NCI-H1092 (cell line): ENCODE results near the gene TM4SF5.

Source experiments
- DNase-seq: peaks from one replicate; lab custom pipeline; 2025; lab: John Stamatoyannopoulos, UW

Gene TM4SF5, protein sequence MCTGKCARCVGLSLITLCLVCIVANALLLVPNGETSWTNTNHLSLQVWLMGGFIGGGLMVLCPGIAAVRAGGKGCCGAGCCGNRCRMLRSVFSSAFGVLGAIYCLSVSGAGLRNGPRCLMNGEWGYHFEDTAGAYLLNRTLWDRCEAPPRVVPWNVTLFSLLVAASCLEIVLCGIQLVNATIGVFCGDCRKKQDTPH

DNA sequence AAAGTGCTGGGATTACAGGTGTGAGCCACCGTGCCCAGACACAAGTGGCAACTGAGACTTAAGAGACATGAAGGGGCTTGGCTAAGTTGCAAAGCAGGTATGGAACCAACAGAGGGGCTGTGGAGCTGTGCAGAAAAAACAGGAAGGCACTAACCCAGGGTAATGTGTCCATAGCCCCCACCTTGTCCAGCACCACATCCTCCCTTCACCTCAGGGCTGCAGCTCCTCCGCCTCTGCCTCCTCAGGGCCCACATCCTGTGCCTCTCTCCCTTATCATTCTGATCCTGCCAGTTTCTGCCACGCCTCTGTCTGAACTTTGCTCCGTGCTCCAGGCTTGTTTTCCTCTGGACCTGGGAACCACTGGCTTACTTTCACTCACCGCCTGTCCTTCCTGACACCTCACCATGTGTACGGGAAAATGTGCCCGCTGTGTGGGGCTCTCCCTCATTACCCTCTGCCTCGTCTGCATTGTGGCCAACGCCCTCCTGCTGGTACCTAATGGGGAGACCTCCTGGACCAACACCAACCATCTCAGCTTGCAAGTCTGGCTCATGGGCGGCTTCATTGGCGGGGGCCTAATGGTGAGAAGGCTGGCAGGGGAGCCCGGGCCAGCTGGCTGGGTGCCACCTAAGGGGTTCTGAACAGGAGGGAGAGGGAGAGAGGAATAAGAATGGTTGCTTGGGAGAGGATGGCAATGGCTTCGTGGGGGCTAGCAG, at the start of gene TM4SF5:
Gene TM4SF5, plus strand, starts transcription at position 368 of the 716 bp plus-strand sequence. Its CDS starts 37 bp downstream, at position 405.
- peak; percentile 38 for DNase-seq

DNA sequence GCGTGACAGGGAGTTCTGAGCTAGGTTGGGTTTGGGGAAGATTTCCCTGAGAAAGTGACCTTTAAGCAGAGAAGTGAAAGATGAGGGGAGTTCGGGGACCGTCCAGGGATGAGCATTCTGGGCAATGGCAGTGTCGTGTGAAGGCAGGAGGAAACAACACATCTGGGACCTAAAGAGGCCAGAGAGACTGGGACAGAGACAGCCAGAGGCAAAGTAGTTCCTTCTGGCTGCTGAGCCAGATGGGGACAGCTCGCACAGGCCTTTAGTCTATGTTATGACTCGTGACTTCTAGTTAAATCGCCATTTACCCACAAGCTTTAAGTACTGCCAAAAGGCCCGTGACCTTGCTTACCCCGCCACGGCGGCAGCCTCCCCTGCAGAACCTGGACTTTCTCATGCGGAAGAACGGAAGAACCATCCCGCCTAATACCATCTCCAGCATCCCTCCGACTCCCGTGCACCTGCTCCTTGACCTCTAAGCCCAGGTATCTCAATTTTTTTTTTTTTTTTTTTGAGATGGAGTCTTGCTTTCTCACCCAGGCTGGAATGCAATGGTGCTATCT, 48.9 kb upstream of the TM4SF5 start:
- no peak for DNase-seq

DNA sequence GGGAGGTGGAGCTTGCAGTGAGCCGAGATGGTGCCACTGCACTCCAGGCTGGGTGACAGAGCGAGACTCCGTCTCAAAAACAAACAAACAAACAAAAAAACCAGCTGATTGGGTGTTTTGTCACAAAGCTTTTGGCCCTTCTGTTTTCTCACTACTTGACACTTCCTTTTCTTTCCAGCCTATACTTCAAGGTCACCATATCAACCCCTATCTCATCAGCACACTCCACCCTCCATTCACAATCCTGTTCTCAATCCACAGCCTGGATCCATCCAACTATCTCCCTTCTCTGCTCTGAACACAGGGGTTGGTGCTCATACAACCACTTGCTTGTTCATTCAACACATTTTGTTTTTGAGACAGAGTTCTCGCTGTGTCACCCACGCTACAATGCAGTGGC, 47.0 kb upstream of the TM4SF5 start:
- DNase-seq = no peak

DNA sequence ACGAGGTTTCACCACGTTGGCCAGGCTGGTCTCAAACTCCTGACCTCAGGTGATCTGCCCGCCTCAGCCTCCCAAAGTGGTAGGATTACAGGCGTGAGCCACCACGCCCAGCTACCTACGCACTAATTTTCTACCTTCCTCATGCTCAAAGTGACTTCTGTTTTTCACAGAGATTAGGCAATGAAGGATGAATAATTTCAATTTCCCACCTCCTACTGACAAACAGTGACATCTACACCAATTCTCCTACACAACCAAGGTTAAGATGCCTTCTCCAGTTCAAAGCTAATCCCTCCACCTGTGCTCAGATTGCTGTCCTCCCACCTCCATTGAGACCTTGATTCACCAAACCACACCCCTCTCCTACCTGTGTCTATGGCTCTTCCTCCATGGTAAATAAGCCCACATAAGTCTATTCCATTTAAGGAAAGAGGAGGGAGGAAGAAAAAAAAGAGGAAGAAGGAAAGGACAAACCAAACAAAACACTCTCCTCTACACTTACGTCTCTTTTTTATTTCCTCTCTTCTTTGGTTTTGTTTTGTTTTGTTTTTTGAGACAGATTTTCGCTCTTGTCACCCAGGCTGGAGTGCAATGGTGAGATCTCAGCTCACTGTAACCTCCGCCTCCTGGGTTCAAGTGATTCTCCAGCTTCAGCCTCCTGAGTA, 45.9 kb upstream of the TM4SF5 start:
- no peak for DNase-seq

DNA sequence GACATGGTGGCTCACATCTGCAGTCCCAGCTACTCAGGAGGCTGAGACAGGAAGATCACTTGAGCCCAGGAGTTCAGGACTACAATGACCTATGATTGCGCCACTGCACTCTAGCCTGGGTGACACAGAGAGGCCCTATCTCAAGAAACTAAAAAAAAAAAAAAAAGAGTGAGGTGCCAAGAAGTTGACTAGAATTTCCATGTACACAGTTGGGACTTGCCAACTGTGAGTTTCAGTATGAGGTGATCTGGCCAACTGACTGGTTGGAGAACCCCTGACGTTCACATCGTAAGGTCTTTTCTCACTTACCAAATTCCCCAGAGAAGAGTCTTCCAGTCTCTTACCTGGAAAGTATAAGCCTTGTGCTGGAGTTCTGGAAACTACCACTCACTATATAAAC, 43.6 kb upstream of the TM4SF5 start:
- DNase-seq = no peak

DNA sequence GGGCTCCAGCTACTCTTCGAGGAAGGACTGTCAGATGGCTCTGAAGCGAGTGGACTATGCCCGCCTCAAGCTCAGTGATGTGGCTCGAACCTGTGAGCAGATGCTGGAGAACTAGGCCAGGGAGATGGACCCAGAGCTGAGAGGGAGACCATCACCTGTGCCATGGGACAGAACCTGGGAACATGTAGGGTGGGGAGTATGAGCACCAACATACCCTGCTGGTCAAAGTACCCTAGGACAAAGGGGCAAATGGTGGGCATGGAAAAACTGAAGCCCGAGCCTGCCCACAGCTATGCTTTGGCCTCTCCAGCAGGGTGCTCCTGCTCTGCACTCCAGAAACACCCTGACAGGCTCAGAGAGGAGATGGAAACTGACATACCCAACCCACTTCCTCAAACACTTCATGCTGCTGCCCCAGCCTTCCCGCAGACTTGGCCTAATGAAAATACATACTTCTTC, 38.6 kb upstream of the TM4SF5 start:
- DNase-seq = no peak

DNA sequence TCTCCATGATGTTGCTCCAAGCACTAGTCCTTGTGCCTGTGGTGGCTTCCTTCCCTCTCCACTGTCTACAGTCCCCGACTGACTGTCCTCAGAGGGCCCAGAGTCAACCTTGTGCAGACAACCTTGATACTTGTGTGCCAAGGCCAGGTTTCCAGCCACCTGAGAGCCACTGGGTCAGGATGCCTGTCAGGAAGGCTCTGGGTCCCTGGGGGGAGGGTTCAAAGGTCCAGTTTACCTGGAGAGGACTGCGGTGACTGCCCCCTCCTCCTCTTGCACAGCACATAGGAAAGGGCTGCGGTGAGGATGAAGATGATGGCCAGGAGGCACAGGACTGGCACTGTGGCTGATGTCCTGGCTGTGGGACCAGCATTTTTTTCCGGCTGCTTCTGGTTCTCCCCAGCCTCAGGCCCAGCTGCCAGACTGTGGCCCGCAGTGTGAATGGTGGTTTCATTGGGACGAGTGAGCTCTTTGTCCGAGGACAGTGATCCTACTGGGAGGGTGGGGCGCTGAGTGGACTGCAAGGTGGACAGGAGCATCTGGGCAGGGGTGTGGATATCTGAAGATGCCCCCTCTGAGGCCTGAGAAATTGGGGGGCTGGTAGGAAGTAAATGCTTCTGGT, 36.7 kb upstream of the TM4SF5 start:
- no peak for DNase-seq

DNA sequence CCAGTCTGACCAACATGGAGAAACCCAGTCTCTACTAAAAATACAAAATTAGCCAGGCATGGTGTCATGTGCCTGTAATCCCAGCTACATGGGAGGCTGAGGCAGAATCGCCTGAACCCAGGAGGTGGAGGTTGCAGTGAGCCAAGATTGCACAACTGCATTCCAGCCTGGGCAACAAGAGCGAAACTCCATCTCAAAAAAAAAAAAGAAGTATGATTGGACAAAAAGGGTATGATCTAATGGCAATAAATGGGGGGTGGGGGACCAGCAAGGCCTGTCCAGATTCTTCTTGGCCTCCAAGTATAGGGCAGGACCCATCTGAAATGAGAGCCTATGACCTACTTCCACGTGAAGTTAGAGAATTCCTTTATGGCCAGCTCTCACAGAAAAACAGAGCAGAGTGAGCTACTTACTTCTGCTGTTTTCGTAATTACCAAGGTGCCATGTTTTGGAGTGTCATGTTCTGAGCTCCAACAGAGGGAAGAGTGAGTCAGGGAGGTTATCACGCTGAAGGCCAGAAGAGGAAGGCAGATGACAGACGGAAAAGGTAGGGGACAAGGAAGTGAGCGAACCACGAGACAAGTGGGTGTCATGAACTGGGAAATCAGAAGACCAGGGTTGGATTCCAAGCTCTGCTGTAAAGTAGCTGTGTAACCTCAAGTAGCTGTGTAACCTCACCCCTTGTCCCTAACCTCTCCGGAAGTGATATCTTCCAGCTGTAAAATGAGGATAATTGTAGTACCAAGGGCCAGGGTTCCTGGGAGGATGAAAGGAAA, 35.6 kb upstream of the TM4SF5 start:
- no peak for DNase-seq

DNA sequence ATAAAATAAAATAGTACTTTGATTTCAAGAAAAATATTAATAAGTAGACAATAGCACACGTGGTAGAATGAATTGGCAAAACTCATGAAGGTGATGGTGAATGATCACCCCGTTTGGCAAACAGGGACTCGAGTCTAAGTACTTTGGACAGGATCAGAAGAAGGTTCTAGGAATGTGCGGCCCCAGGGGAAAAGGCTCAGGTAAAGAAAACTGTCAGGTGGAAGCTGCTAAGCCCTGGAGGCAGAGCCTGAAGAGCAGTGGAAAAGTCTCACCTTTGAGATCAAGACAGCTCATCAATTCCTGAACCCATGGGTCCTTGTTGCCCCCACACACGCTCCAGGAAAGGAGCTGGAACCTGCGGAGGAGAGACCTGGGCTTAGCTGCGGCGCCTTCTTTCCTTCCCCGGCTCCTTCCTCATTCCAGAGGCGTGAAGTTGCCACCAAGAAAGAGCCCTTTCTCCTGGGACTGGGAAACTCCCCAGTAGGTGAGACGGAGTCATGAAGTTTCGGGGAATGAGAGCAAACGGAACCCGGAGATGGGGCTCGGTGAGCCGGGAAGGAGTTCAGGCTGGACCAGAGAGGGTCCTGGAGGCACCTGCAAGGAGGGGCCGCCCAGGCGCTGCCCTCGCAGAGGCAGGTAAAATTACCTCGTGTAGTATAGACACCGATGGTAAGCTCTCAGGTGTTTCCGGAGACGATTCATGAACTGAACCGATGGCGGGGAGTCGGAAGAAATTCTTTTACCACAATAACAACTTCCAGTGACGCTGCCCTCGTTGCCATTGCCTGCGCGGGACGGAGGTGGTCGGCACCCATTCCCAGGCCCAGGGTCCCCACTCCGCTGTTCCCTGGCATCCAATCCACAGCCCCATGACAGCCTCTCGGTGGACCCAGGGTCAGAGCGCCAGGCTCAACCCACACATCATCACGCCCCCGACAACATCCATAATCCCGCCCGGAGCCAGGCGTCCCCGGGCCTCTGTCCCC, 33.3 kb upstream of the TM4SF5 start:
- DNase-seq = no peak

DNA sequence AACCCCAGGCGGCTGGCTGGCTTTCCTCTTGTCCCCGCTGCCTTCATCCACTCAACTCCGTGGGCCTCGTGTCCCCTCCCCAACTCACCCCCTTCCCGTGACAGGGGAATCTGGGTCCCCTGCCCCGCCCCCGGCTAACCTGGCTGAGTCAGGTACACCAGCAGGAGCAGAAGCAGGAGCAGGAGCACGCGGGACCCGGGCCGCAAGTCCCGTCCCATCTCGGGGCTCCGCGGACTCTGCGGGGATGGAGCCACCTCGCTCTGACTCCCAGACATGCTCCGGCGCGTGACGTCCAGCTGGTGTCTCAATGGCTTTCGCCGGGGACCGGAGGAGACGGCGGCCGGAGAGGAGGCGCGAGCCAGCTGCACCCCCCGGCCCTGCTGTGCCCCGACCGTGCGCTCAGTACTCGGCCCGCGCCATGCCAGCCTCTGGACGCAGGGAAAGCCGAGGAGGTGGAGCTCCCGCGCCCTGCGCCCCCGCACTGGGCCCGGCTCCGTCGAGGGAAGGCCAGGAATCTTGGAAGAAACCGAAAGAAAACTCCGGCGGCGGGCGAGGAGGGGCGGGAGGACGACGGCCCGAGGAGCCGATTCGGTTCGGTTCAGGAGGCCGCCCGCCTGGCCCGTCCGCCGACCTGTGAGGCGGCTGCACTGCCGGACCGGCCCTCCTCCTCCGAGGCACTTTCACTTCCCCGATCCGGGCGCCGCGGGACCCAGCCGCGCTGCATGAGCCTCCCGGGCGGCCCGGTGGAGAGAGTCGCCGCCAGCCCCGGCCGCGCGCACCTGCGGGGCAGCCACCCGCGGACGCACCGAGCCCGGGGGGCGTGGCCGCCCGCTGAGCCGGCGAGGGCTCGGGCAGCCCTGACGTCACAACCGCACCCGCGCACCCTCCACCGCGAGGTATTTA, 32.3 kb upstream of the TM4SF5 start, which contains the start of the genes CXCL16 and ZMYND15:
Gene CXCL16, minus strand, starts transcription at position 807 of the 903 bp plus-strand sequence. Its CDS starts 589 bp downstream, at position 218.
Gene ZMYND15, plus strand, starts transcription at position 712 of the 903 bp plus-strand sequence. CDS start 716 bp downstream, outside the sequence.
- DNase-seq = no peak

DNA sequence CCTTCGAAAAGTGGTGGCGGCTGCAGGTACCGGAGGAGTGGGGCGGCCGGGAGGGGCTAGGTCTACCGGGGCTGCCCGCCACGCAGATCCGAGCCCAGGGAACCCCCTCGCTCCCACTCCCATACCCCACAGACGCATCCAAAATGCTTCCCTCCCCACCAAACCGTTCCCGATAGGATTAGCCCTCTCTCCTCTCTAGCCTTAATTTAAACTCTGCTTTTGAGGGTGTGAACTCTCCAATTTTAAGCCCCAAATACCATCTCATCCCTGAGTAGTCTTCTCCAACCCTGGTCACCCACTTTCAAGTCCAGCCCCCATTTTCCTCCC, 31.7 kb upstream of the TM4SF5 start:
- no peak for DNase-seq

DNA sequence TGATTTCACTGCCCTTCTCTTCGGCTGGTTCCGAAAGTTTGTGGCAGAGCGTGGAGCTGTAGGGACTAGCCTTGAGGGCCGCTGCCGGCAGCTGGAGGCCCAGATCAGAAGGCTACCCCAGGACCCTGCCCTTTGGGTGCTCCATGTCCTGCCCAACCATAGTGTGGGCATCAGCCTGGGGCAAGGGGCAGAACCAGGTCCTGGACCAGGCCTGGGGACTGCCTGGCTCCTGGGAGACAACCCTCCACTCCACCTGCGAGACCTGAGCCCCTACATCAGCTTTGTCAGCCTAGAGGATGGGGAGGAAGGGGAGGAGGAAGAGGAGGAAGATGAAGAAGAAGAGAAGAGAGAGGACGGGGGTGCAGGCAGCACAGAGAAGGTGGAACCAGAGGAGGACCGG, 31.1 kb upstream of the TM4SF5 start:
- DNase-seq = no peak

DNA sequence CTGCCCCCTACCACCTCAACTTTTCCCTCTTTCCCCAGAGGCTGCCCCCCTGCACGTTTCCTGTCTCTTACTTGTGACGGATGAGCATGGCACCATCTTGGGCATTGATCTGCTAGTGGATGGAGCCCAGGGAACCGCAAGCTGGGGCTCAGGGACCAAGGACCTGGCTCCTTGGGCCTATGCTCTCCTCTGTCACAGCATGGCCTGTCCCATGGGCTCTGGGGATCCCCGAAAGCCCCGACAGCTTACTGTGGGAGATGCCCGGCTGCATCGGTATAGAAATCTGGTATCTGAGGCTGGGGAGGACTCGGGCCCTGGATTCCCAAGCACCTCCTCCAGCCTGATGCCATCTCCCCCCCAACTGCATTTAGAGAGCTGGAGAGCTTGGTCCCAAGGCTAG, 30.1 kb upstream of the TM4SF5 start:
- no peak for DNase-seq

DNA sequence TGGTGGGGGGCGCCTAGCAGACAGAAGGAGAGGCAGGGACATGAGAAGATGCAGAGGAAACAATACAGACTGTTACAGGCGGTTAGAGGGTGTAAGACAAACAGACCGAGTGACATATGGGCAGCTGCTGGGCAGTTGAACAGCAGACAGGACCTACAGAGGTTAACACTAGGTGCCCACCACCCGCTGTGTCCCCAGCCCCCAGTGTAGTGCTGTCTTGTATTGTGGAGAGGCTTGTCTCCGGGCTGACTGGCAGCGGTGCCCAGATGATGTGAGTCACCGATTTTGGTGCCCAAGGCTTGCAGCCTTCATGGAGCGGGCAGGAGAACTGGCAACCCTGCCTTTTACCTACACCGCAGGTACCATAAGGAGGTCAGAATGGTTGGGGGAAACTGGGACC, 29.6 kb upstream of the TM4SF5 start:
- DNase-seq = no peak

DNA sequence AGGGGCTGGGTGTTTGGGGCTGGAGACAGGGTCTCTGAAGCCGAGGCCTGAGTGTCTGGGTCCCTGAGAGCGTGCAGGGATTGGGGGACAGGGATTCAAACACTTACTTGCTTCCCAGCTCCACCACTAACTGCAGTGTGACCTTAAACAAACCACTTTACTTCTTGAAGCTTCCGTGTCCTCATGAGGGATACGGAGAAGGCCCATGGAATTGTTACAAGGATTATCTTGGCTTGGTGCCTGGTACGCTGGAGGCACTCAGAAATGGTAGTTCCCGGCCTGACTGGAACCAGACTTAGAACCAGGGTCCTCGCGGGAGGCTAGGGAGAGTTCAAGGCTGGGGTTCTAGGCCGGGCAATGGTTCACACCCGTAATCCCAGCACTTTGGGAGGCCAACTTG, 29.1 kb upstream of the TM4SF5 start:
- no peak for DNase-seq

DNA sequence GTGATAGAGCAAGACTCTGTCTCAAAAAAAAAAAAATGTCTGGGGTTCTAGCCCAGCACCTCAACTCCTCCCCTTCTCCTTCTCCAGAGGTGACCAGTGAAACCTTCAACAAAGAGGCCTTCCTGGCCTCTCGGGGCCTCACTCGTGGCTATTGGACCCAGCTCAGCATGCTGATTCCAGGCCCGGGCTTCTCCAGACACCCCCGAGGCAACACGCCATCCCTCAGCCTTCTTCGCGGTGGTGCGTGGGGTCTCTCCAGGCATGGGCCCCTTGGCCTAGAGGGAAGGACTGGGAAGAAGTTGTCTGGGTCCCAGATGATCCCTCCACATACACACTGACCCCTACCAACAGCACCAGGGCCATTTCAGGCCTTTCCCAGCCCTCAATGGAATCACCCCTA, 28.5 kb upstream of the TM4SF5 start:
- DNase-seq = no peak

DNA sequence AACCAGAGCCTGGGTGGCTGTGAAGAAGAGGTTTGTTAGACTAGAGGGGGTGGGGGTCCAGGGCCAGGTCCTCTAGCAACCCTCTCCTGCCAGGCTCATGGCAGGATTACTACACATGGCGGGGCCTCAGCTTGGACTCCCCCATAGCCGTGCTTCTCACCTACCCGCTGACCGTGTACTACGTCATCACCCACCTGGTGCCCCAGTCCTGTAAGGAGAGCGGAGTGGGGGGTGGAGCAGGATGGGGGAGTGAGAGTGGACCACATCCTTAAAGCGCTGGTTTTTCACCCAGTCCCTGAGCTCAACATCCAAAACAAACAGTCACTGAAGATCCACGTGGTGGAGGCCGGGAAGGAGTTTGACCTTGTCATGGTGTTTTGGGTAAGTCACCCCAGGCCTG, 27.8 kb upstream of the TM4SF5 start:
- no peak for DNase-seq

DNA sequence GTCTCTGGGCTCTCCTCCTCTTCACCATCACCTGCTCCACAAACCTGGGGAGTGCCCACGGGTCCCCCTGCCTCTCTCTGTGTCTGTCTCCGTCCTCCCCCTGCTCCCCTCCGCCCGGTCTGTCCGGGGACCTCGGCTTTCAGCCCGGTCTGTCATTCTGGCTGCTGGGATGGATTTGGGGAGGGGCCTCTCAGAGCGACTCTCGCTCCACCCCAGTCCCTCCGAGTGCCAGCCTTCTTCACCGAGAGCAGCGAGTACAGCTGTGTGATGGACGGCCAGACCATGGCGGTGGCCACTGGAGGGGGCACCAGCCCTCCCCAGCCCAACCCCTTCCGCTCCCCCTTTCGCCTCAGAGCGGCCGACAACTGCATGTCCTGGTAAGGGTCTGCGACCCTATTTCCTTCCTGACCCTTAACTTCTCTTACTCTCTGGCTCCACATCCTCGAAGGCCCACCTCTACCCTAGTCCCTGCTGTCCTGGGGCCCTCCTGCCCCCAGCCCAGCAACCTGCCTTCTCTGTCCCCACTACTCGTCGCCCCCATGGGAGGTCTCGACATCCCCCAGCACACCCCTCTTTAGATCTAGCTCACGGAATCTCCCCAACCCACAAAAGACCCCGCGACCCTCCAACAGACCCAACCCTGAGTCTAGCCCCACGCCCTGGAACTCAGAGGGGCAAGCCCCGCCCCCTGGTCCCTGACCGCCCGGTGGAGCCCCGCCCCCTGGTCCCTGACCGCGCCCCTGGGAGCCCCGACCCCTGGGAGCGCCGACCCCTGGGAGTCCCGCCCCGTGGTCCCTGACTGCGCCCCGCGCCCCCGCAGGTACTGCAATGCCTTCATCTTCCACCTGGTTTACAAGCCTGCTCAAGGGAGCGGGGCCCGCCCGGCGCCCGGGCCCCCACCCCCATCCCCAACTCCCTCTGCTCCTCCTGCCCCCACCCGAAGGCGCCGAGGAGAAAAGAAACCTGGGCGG, 26.4 kb upstream of the TM4SF5 start:
- DNase-seq = no peak
